HepG2 (cell line): Measurements from ENCODE around the gene C1orf159. TPM values are rescaled to one million over a fixed set of nuclear protein-coding genes. Genes with fewer than 3 reads are reported as not detected.

Source experiments
- ATAC-seq: fragments of 200-7000 bp; cut with Tn5 transposase; 3 replicates; pipeline ENCODE4 v1.9.1; 2020; ENCODE audit warnings: mild to moderate bottlenecking, moderate library complexity
- BruUV-seq: library from RNA; stranded (reverse); fragments of 400-500 nt; replicated peaks from 2 replicates; lab custom pipeline; 2021; lab: Mats Ljungman, UMichigan
- CTCF ChIA-PET: fragments of 300-600 bp; formaldehyde crosslinking; extraction: SDS; loops from one replicate; lab custom pipeline; 2021; ENCODE audit warnings: low total read pairs, inconsistent platforms, low intra/inter-chr PET ratio; lab: Yijun Ruan, JAX
- POLR2A ChIA-PET: fragments of 350-600 bp; sonication (Branson Sonifier 250); formaldehyde crosslinking; loops from one replicate; lab custom pipeline; 2020; ENCODE audit warnings: antibody characterized with exemption, inconsistent platforms; lab: Yijun Ruan, JAX
- DNase-seq: peaks from one replicate; pipeline ENCODE4 v3.0.0-alpha.2; 2015; ENCODE audit warnings: low spot score
- FAIRE-seq: peaks from 3 replicates; lab custom pipeline; 2011; peaks lifted over from hg19 to GRCh38; lab: Jason Lieb, UNC
- H2AFZ ChIP-seq: one replicate; pipeline ENCODE4 v1.6.1; 2011; ENCODE audit warnings: low read length, inconsistent platforms
- H3K27ac ChIP-seq: fragments of 300-600 bp; 3 replicates; pipeline ENCODE4 v1.8.0; 2011; ENCODE audit warnings: mixed run types, mild to moderate bottlenecking, mixed read lengths, low read length, inconsistent platforms; ENCODE audit not compliant: insufficient read depth; ENCODE audit errors: extremely low read length
- H3K27me3 ChIP-seq, 2 experiments: fragments of 200-600 bp in 1 of 2; 2 replicates in 1 of 2; 3 replicates in 1 of 2; pipeline versions ENCODE4 v1.6.0 to v1.8.0; 2011; ENCODE audit warnings: low read length in 2 of 2, mild to moderate bottlenecking in 2 of 2, moderate library complexity in 2 of 2, inconsistent platforms in 1 of 2; ENCODE audit not compliant: insufficient read depth in 2 of 2, control insufficient read depth in 1 of 2
- H3K36me3 ChIP-seq, 2 experiments: fragments of 200-600 bp in 1 of 2; replicated peaks in 1 of 2; 2 replicates in 1 of 2; 3 replicates in 1 of 2; pipeline versions ENCODE4 v1.5.1 to v1.8.0; 2011; ENCODE audit warnings: low read length in 2 of 2, inconsistent platforms in 1 of 2; ENCODE audit not compliant: insufficient read depth in 2 of 2, control insufficient read depth in 1 of 2
- H3K4me1 ChIP-seq: 2 replicates; pipeline ENCODE4 v1.5.1; 2012; ENCODE audit warnings: low read length, inconsistent platforms; ENCODE audit not compliant: insufficient read depth
- H3K4me2 ChIP-seq: 2 replicates; pipeline ENCODE4 v1.6.0; 2011; ENCODE audit warnings: low read depth, low read length, inconsistent platforms
- H3K4me3 ChIP-seq, 3 experiments: fragments of 200-600 bp in 1 of 3; sonication (generic), shearing (Covaris generic) in 1 of 3; replicated peaks in 1 of 3; 2 replicates each; pipeline ENCODE4 v1.5.1; 2011 to 2016; ENCODE audit warnings: low read length in 3 of 3, inconsistent platforms in 2 of 3, low read depth in 2 of 3, mild to moderate bottlenecking in 2 of 3, control low read depth in 1 of 3, mixed read lengths in 1 of 3; ENCODE audit not compliant: insufficient read depth in 1 of 3
- H3K79me2 ChIP-seq: one replicate; pipeline ENCODE4 v1.6.1; 2011; ENCODE audit warnings: low read length, inconsistent platforms; ENCODE audit not compliant: insufficient read depth
- H3K9ac ChIP-seq: 2 replicates; pipeline ENCODE4 v1.6.0; 2011; ENCODE audit warnings: mild to moderate bottlenecking, low read depth, low read length, inconsistent platforms; ENCODE audit not compliant: insufficient read depth
- H3K9me3 ChIP-seq: 2 replicates; pipeline ENCODE4 v1.5.1; 2012; ENCODE audit warnings: mild to moderate bottlenecking, low read length
- H4K20me1 ChIP-seq: 2 replicates; pipeline ENCODE4 v1.6.0; 2011; ENCODE audit warnings: inconsistent platforms, mild to moderate bottlenecking, low read length, moderate library complexity; ENCODE audit not compliant: insufficient read depth
- AGO2 ChIP-seq: fragments of 200-400 bp; formaldehyde crosslinking; optimal IDR thresholded peaks from 2 replicates; pipeline ENCODE3; 2017; ENCODE audit warnings: mild to moderate bottlenecking, low read depth, low read length, moderate library complexity
- BRCA1 ChIP-seq: sonication (generic); formaldehyde crosslinking; IDR thresholded peaks from 2 replicates; pipeline ENCODE4 v1.4.0; 2020; ENCODE audit warnings: missing genetic modification reagents
- ELF1 ChIP-seq: sonication (generic); formaldehyde crosslinking; IDR thresholded peaks from 2 replicates; pipeline ENCODE4 v1.4.0; 2020; ENCODE audit warnings: missing genetic modification reagents
- ELF3 ChIP-seq: IDR thresholded peaks from 2 replicates; pipeline ENCODE4 v1.6.1; 2016; ENCODE audit warnings: missing genetic modification reagents, missing compliant biosample characterization
- KDM3A ChIP-seq: IDR thresholded peaks from 2 replicates; pipeline ENCODE4 v1.6.1; 2018; ENCODE audit warnings: low read depth, missing compliant biosample characterization
- KLF16 ChIP-seq, 2 experiments: sonication (generic) in 1 of 2; formaldehyde crosslinking in 1 of 2; IDR thresholded peaks; 2 replicates each; pipeline versions ENCODE4 v1.6.1 to v1.8.0; 2016 to 2023; ENCODE audit warnings: missing genetic modification reagents in 2 of 2, missing compliant biosample characterization in 1 of 2
- KMT2A ChIP-seq: sonication (generic); formaldehyde crosslinking; IDR thresholded peaks from 2 replicates; pipeline ENCODE4 v1.4.0; 2020; ENCODE audit warnings: missing genetic modification reagents
- MAZ ChIP-seq, 2 experiments: sonication (generic) in 1 of 2; formaldehyde crosslinking in 1 of 2; IDR thresholded peaks; 2 replicates each; pipeline versions ENCODE4 v1.5.0 to v1.6.1; 2012 to 2020; ENCODE audit warnings: low read depth in 2 of 2, mild to moderate bottlenecking in 2 of 2, borderline replicate concordance in 1 of 2, improper control_type of control experiment in 1 of 2, low read length in 1 of 2, missing genetic modification reagents in 1 of 2, moderate library complexity in 1 of 2
- TEAD3 ChIP-seq: optimal IDR thresholded peaks from 2 replicates; pipeline ENCODE3; 2016; ENCODE audit warnings: borderline replicate concordance
- ZBTB43 ChIP-seq: sonication (generic); formaldehyde crosslinking; conservative IDR thresholded peaks from 2 replicates; pipeline ENCODE4 v1.4.0; 2020; ENCODE audit warnings: missing genetic modification reagents
- ZFP62 ChIP-seq: sonication (generic); formaldehyde crosslinking; IDR thresholded peaks from 2 replicates; pipeline ENCODE4 v1.4.0; 2020; ENCODE audit warnings: missing genetic modification reagents
- ZFX ChIP-seq: sonication (generic); formaldehyde crosslinking; IDR thresholded peaks from 2 replicates; pipeline ENCODE4 v1.4.0; 2020; ENCODE audit warnings: mild to moderate bottlenecking, low read depth, missing genetic modification reagents, moderate library complexity
- ZNF230 ChIP-seq: sonication (generic); formaldehyde crosslinking; IDR thresholded peaks from 2 replicates; pipeline ENCODE4 v1.4.0; 2020; ENCODE audit warnings: mild to moderate bottlenecking, missing genetic modification reagents
- ZNF263 ChIP-seq: sonication (generic); formaldehyde crosslinking; IDR thresholded peaks from 2 replicates; pipeline ENCODE4 v1.4.0; 2020; ENCODE audit warnings: missing genetic modification reagents
- ZNF720 ChIP-seq: sonication (generic); formaldehyde crosslinking; IDR thresholded peaks from 2 replicates; pipeline ENCODE4 v1.4.0; 2020; ENCODE audit warnings: missing genetic modification reagents
- WGBS: methylation state at CpG from one replicate; pipeline ENCODE4 v1.1.6; 2017; ENCODE audit warnings: low lambda C conversion rate; 5-methylcytosine and 5-hydroxymethylcytosine counted together
- in situ Hi-C: cut with HindIII; loops from 2 replicates; pipeline ENCODE4 v1.10.0; 2017; ENCODE audit warnings: low pct_unique_long_range_greater_than_20kb; ENCODE audit not compliant: extremely low pct_ligation_motif_present
- intact Hi-C: fragments of 100-400 bp; cut with micrococcal nuclease; formaldehyde crosslinking; loops from one replicate; pipeline ENCODE4 v1.10.0; 2022; ENCODE audit not compliant: unreplicated experiment
- polyA plus RNA-seq, 8 experiments: library from polyadenylated mRNA; depleted of rRNA in 3 of 8; stranded (reverse) in 7 of 8; unstranded in 1 of 8; fragments of >200 nt; fragmentation: Illumina TruSeq in 4 of 8; extraction: Trizol in 4 of 8; gene quantifications; 2 replicates each; pipeline versions ENCODE4 v1.2.1 to v1.2.3, GENCODE V29; 2011 to 2016; ENCODE audit warnings: low read depth in 4 of 8, missing spikeins in 1 of 8, mixed read lengths in 1 of 8; ENCODE audit not compliant: insufficient read depth in 1 of 8
- total RNA-seq, 5 experiments: library from RNA; depleted of rRNA; stranded (reverse); fragments of >200 nt; fragmentation: Illumina TruSeq; extraction: Trizol; gene quantifications; 2 replicates each; pipeline ENCODE4 v1.2.3, GENCODE V29; 2016; ENCODE audit warnings: low read depth in 1 of 5
- TF ChIP-seq, protein P1 (sequence below): sonication (generic); formaldehyde crosslinking; IDR thresholded peaks from 2 replicates; pipeline ENCODE4 v1.8.0; 2023; ENCODE audit warnings: mild to moderate bottlenecking, missing genetic modification reagents
- TF ChIP-seq, protein P2 (sequence below): sonication (generic); formaldehyde crosslinking; IDR thresholded peaks from 2 replicates; pipeline ENCODE4 v1.4.0; 2020; ENCODE audit warnings: mild to moderate bottlenecking, missing genetic modification reagents
- TF ChIP-seq, protein P3 (sequence below): sonication (generic); formaldehyde crosslinking; IDR thresholded peaks from 2 replicates; pipeline ENCODE4 v1.4.0; 2020; ENCODE audit warnings: mild to moderate bottlenecking, missing genetic modification reagents

C1orf159 gene
- total and polyA plus RNA-seq, 2 of the 13 experiments (the other 11 are each of a cell fraction or from before 2014, with no cell fraction given): 3.8 to 6.7 TPM

DNA sequence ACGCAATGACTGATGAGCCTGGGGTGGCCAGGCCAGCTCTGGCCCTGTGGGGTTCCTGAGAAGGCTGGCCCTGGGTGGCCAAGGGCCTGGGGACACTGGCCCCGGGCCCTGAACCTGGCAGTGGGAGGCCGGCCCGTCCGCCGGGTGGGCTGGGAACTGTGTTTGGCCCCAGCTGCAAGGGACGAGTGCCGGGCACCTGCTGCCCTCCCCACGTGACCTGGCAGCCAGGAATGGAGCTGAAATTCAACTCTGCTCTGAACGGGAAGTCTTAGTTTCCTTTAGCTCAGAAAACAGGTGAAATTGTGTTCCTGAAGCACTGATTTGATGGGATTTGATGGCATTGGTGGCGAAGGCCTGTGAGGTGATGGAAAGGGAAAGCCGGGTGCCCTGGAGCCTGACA lies 49.6 kb upstream of the C1orf159 start:
- intact Hi-C loops (no loop called here), in situ Hi-C loops (no loop called here)
- Histone ChIP-seq H3K4me1 (peaks cover 56% of the 10 kb centered on the region), H2AFZ (no peak overlapping the region), H3K79me2 (no peaks in the 10 kb centered on the region), H3K9ac (peak overlapping the region; percentile 63), H3K27ac (peak overlapping the region; percentile 25), H3K4me3 (peak overlapping the region; percentile 47 to 68 (median 67)), H3K36me3 (no peaks in the 10 kb centered on the region), H4K20me1 (no peaks in the 10 kb centered on the region), H3K9me3 (no peaks in the 10 kb centered on the region), H3K4me2 (peak overlapping the region; percentile 82), H3K27me3 (no peaks in the 10 kb centered on the region)
- DNase-seq (no peak), FAIRE-seq (no peak), ATAC-seq (peak; percentile 5; the same call in 1 of the 3 replicates)
- ChIA-PET CTCF (no interaction called here), POLR2A (interaction anchor here (1.4 to 7.4 kb wide), 12 partner anchors 9 to 159 kb away, joined by 4 to 93 read pairs (median 7); partner anchors contain the start of genes AGRN and SDF4)
- 16% methylated on average over 6 of the region's 12 CpGs for WGBS
- no TSS peak for BruUV-seq
- TF ChIP-seq, protein P1, sequence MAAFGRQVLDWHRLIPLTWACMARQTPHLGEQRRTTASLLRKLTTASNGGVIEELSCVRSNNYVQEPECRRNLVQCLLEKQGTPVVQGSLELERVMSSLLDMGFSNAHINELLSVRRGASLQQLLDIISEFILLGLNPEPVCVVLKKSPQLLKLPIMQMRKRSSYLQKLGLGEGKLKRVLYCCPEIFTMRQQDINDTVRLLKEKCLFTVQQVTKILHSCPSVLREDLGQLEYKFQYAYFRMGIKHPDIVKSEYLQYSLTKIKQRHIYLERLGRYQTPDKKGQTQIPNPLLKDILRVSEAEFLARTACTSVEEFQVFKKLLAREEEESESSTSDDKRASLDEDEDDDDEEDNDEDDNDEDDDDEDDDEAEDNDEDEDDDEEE (CRISPR knock-in tag): no peak
- TF ChIP-seq ZFX (CRISPR knock-in tag): peak; percentile 39
- peak; percentile 48 for TF ChIP-seq TEAD3 (CRISPR knock-in tag)
- no peak for TF ChIP-seq ZBTB43 (CRISPR knock-in tag)
- 0 out of 2 replicates have a peak, but pooled peaks have one; percentile 59 for TF ChIP-seq ZNF230
- TF ChIP-seq KMT2A (CRISPR knock-in tag): peak; percentile 28; the same call in 1 of the 2 replicates
- TF ChIP-seq KDM3A (CRISPR knock-in tag): no peak
- TF ChIP-seq, protein P2, sequence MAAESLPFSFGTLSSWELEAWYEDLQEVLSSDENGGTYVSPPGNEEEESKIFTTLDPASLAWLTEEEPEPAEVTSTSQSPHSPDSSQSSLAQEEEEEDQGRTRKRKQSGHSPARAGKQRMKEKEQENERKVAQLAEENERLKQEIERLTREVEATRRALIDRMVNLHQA: no peak
- TF ChIP-seq AGO2: peak; percentile 35
- TF ChIP-seq, protein P3, sequence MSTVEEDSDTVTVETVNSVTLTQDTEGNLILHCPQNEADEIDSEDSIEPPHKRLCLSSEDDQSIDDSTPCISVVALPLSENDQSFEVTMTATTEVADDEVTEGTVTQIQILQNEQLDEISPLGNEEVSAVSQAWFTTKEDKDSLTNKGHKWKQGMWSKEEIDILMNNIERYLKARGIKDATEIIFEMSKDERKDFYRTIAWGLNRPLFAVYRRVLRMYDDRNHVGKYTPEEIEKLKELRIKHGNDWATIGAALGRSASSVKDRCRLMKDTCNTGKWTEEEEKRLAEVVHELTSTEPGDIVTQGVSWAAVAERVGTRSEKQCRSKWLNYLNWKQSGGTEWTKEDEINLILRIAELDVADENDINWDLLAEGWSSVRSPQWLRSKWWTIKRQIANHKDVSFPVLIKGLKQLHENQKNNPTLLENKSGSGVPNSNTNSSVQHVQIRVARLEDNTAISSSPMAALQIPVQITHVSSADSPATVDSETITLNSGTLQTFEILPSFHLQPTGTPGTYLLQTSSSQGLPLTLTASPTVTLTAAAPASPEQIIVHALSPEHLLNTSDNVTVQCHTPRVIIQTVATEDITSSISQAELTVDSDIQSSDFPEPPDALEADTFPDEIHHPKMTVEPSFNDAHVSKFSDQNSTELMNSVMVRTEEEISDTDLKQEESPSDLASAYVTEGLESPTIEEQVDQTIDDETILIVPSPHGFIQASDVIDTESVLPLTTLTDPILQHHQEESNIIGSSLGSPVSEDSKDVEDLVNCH: no peak
- TF ChIP-seq ELF1: peak; percentile 12; the same call in 1 of the 2 replicates
- TF ChIP-seq MAZ (IDR thresholded peaks at IDR 0.05; ENCODE audit: borderline replicate concordance, low read depth, low read length): no peak
- TF ChIP-seq MAZ (CRISPR knock-in tag; IDR thresholded peaks at IDR 0.05; ENCODE audit: low read depth): 0 out of 2 replicates have a peak, but pooled peaks have one; percentile 13
- TF ChIP-seq KLF16 (CRISPR knock-in tag; IDR thresholded peaks at IDR 0.05): 0 out of 4 replicates have a peak, but pooled peaks of 1 of the 2 experiments have one; percentile 11
- TF ChIP-seq ELF3 (CRISPR knock-in tag): 0 out of 2 replicates have a peak, but pooled peaks have one; percentile 30
- TF ChIP-seq ZFP62 (CRISPR knock-in tag): no peak
- TF ChIP-seq ZNF720 (CRISPR knock-in tag): no peak
- TF ChIP-seq BRCA1: no peak
- TF ChIP-seq ZNF263 (CRISPR knock-in tag): no peak
